Chondrocyte (in vitro differentiated cells): ENCODE results near the gene PHACTR4. TPM values are rescaled to one million over a fixed set of nuclear protein-coding genes. Genes with fewer than 3 reads are reported as not detected.
"Not testable (repeated sequence)": the region's sequence is repeated elsewhere in the genome, so short reads cannot be mapped to it uniquely, and the experiment has no call there.

Experiments used
- DNase-seq: peaks from one replicate; pipeline ENCODE4 v3.0.0; 2021; ENCODE audit warnings: mixed read lengths, low spot score
- H3K27ac Mint-ChIP-seq: one replicate; pipeline ENCODE4 v1.8.0; 2021; ENCODE audit warnings: mild to moderate bottlenecking, moderate library complexity, mixed read lengths; ENCODE audit not compliant: unreplicated experiment
- H3K27me3 Mint-ChIP-seq: 2 replicates; pipeline ENCODE4 v1.8.0; 2021; ENCODE audit warnings: low read depth, mixed read lengths
- H3K36me3 Mint-ChIP-seq: 2 replicates; pipeline ENCODE4 v1.8.0; 2021; ENCODE audit warnings: low read depth, mixed read lengths
- H3K4me1 Mint-ChIP-seq: 2 replicates; pipeline ENCODE4 v1.8.0; 2021; ENCODE audit warnings: low read depth, mild to moderate bottlenecking, mixed read lengths
- H3K4me3 Mint-ChIP-seq: one replicate; pipeline ENCODE4 v1.8.0; 2021; ENCODE audit warnings: mild to moderate bottlenecking, moderate library complexity, mixed read lengths; ENCODE audit not compliant: unreplicated experiment
- H3K9me3 Mint-ChIP-seq: 2 replicates; pipeline ENCODE4 v1.8.0; 2021; ENCODE audit warnings: low read depth, mixed read lengths
- total RNA-seq: library from RNA; stranded (reverse); gene quantifications from 3 replicates; pipeline ENCODE4 v1.2.1, GENCODE V29; 2021
- TF ChIP-seq, protein P1 (sequence below): fragments of 200-600 bp; sonication (generic); IDR thresholded peaks from 2 replicates; pipeline ENCODE4 v1.5.0; 2021; ENCODE audit warnings: antibody characterized with exemption, mild to moderate bottlenecking, moderate library complexity

PHACTR4 gene
- total RNA-seq, 1 donor from 2014 or later = 39.9 TPM

- Mint-ChIP-seq H3K36me3 (peaks cover 5% of the 10 kb centered on the region), H3K27me3 (no peaks in the 10 kb centered on the region), H3K9me3 (no peaks in the 10 kb centered on the region), H3K27ac (no peak overlapping the region), H3K4me1 (peaks cover 28% of the 10 kb centered on the region), H3K4me3 (no peak overlapping the region)
- TF ChIP-seq, protein P1, sequence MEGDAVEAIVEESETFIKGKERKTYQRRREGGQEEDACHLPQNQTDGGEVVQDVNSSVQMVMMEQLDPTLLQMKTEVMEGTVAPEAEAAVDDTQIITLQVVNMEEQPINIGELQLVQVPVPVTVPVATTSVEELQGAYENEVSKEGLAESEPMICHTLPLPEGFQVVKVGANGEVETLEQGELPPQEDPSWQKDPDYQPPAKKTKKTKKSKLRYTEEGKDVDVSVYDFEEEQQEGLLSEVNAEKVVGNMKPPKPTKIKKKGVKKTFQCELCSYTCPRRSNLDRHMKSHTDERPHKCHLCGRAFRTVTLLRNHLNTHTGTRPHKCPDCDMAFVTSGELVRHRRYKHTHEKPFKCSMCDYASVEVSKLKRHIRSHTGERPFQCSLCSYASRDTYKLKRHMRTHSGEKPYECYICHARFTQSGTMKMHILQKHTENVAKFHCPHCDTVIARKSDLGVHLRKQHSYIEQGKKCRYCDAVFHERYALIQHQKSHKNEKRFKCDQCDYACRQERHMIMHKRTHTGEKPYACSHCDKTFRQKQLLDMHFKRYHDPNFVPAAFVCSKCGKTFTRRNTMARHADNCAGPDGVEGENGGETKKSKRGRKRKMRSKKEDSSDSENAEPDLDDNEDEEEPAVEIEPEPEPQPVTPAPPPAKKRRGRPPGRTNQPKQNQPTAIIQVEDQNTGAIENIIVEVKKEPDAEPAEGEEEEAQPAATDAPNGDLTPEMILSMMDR = no peak
- DNase-seq = no peak
Measured at GRCh38 chr1:28458237-28459228, 89.0 kb downstream of the PHACTR4 start.

DNA sequence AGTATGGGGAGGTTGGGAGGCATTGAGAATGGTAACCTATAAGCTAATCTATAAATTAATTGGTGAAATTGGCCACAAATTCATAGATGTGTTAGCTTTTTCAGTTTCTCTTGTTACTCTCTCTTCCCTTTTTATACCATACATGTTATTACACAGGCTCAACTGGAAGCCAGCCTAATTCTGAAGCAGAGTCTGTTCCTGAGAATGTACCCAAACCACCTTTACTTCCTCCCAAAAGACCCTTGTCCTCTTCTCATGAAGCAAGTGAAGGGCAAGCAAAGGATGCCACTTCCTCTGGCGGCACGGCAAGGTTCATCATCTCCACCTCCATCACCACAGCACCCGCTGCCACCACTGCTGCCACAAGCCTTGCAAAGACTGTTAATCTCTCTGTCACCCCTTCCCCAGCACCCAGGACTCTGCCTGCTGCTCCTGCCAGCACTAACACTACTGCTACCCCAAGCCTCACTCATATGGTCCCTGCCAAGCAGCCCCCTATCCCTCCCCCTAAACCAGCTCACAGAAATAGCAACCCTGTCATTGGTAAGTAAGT lies 96.8 kb downstream of the PHACTR4 start:
- H3K36me3 Mint-ChIP-seq = peaks cover 9% of the 10 kb centered on the region
- H3K9me3 Mint-ChIP-seq = no peaks in the 10 kb centered on the region
- H3K4me1 Mint-ChIP-seq = no peaks in the 10 kb centered on the region
- no peak overlapping the region for H3K27ac Mint-ChIP-seq
- TF ChIP-seq, protein P1 = no peak
- no peak for DNase-seq
- no peaks in the 10 kb centered on the region for H3K27me3 Mint-ChIP-seq
- H3K4me3 Mint-ChIP-seq = no peak overlapping the region

DNA sequence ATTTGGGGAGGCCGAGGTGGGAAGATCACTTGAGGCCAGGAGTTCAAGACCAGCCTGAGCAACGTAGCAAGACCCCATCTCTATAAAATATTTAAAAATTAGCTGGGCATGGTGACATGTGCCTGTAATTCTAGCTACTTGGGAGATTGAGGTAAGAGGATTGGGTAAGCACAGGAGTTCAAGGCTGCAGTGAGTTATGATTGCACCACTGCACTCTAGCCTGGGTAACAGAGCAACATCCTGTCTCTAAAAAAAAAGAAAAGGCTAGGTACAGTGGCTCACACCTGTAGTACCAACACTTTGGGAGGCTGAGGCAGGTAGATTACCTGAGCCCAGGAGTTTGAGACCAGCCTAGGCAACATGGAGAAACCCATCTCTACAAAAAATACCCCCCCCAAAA lies 100.6 kb downstream of the PHACTR4 start:
- H3K4me1 Mint-ChIP-seq = peaks cover 3% of the 10 kb centered on the region
- H3K27me3 Mint-ChIP-seq = no peaks in the 10 kb centered on the region
- DNase-seq = no peak
- TF ChIP-seq, protein P1 = no peak
- H3K36me3 Mint-ChIP-seq = peaks cover 16% of the 10 kb centered on the region
- H3K27ac Mint-ChIP-seq = no peak overlapping the region
- no peak overlapping the region for H3K4me3 Mint-ChIP-seq
- no peaks in the 10 kb centered on the region for H3K9me3 Mint-ChIP-seq

DNA sequence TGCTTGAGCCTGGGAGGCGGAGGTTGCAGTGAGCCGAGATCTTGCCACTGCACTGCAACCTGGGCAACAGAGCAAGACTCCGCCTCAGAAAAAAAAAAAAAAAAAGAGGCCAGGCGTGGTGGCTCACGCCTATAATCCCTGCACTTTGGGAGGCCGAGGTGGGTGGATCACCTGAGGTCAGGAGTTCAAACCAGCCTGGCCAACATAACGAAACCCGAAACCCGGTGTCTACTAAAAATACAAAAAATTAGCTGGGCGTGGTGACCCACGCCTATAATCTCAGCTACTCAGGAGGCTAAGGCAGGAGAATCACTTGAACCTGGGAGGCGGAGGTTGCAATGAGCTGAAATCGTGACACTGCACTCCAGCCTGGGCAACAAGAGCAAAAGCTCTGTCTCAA lies 110.0 kb downstream of the PHACTR4 start:
- not testable (repeated sequence) for DNase-seq, H3K9me3 Mint-ChIP-seq, H3K4me3 Mint-ChIP-seq, H3K27me3 Mint-ChIP-seq, H3K27ac Mint-ChIP-seq, H3K4me1 Mint-ChIP-seq
- H3K36me3 Mint-ChIP-seq = peaks cover 27% of the 10 kb centered on the region

- H3K4me3 Mint-ChIP-seq = no peak overlapping the region
- H3K9me3 Mint-ChIP-seq = no peaks in the 10 kb centered on the region
- TF ChIP-seq, protein P1 = no peak
- H3K27ac Mint-ChIP-seq = no peak overlapping the region
- DNase-seq = no peak
- peaks cover 27% of the 10 kb centered on the region for H3K36me3 Mint-ChIP-seq
- H3K27me3 Mint-ChIP-seq = no peaks in the 10 kb centered on the region
- H3K4me1 Mint-ChIP-seq = no peaks in the 10 kb centered on the region
Measured at GRCh38 chr1:28480308-28480707, 110.8 kb downstream of the PHACTR4 start.
